ENCODE results near the gene KRTAP2-3.
"Not testable (repeated sequence)": the region's sequence is repeated elsewhere in the genome, so short reads cannot be mapped to it uniquely, and the experiment has no call there.

KRTAP2-3 gene

DNA sequence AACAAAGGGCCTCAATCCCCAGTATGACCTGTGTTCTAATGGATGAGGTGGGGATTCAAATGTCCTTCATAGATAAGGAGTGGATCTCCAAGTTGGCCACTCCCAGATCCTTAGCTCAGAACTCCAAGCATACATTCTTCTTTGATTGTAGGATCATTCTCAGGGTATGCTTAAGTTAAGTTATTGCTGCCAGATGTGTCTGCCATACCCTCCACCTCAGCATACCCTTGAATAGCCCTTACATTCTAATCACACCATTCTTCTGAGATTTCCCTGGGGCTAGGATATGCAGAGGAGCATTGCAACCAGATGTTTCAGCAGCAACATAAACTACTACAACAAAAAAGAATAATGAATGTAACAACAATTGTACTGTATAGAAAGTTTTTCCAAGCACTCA is 7.4 kb upstream of the KRTAP2-3 start:
- DNase-seq (ENCODE audit: low read depth in 2 of 2): no peak

DNA sequence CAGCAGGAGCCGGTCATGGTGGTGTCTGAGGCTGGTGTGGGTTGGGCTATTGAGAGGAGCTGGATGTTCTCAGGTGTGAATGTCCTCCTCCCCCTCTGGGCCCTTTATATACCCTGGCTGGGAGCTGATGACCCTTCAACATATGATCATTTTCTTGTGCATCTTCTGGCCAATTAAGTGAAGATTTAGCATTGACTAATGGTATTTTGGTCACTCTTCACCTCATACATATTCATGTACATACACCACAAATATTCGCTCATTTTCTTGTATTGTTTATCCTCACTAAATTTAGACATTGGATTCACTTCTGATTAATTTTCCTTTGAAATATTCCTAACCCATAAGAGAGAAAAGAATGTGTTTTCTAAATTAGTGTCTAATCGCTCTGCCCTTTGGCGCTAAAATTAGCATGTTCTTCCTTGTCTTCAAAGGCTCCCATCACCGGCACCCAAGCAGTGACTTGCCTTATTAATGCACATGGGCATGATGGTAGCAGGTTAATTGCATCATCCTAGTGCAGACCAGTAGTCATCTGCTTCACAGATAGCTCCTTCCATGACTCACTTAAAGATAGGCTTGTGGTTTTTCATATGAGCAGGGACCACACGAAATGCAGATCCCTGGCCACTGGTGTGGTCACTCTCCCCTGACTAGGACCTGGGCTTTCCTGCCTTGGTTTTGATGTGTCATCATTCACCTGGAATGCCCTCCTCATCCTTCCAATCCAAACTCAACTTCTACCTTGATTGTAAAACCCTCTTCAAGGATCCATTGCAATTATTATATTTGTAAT is 6.1 kb upstream of the KRTAP2-3 start, which contains the start of gene KRTAP2-4:
KRTAP2-4 (minus strand) TSS at position 51 of the 796 bp plus-strand sequence; CDS start at position 17, 34 bp downstream.
- DNase-seq (ENCODE audit: low read depth in 2 of 2): no peak

DNA sequence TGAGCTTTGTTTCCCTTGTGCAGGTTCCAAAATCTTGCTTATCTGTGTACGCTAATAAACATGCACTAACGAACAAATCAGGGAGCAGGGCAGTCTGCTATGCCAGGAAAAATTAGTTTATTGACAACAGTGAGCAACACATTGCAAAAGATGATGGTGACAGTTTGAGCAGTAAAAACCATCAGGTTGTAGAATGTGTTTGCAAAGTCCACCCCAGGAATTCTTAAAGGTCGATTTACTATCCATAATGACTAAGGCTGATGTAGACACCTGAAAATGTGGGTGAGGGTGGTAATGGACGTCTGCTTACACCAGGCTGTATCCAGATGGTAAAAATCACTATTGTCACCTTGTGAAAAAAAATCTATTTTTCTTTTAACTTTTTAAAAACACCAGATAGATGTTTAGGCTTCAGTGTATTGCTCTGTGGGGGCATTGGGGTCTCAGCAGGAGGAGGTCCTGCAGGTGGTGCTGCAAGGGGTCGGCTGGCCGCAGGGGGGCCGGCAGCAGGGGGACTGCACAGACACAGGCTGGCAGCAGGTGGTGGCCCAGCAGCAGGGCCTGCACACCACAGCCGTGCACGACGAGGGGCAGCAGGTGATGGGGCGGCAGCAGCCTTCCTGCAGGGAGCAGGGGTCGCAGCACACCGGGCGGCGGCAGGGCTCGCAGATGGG is 5.2 kb upstream of the KRTAP2-3 start:
- not testable (repeated sequence) for DNase-seq (ENCODE audit: low read depth in 2 of 2)

DNA sequence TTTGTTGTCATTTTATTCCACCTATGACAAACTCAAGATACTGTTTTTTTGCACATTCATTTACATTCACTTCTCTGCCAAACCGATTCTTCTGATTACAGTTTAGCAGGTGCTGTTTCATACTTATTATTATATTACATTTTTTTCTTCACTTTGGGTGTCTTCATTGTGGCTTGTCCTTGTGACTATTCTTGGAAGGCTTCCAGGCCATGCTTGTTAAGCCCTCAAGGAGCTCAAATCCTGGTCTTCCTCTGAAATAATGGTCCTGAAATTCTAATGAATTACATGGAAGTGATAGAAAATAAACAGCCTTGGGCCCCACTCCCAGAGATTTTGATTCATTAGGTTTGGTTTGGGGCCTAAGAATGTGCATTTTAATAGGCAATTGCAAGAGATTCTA is 4.4 kb upstream of the KRTAP2-3 start:
- DNase-seq (ENCODE audit: low read depth in 2 of 2): no peak

DNA sequence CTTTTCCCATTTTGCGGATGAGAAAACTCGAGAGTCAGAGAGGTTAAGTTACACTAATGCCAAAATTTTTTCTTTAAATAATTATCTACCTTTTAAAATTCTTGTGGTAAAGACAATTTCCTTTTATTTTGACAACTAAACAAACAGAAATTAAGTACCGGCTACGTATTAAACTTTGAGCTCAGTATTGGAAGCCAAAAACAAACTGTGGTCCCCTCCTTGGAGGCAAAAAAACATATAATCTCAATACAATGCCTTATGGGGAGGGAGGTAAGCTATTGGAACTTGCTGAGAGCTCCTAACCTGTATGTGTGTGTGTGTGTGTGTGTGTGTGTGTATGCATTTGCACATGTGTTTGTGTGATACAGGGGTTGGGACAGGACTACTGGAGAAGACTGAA is 3.5 kb upstream of the KRTAP2-3 start:
- no peak for DNase-seq (ENCODE audit: low read depth in 2 of 2)

DNA sequence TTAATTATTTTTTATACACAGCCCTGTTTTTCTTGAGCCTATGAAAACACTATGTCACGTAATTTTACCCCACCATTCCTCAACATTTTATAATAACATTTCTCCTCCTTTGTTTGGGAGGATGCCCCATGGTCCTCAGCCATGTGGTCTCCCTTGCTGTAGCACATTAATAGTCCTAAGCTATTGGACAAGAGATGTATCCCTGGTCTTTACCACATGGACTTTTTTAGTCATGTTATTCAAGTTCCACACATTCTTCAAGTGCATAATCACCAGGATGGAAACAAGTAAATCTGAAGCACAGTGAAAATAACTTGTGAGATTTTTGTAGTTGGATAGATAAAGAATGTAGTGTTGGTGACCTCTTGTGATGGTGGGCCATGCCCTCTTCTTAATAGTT is 2.0 kb upstream of the KRTAP2-3 start:
- no peak for DNase-seq (ENCODE audit: low read depth in 2 of 2)

DNA sequence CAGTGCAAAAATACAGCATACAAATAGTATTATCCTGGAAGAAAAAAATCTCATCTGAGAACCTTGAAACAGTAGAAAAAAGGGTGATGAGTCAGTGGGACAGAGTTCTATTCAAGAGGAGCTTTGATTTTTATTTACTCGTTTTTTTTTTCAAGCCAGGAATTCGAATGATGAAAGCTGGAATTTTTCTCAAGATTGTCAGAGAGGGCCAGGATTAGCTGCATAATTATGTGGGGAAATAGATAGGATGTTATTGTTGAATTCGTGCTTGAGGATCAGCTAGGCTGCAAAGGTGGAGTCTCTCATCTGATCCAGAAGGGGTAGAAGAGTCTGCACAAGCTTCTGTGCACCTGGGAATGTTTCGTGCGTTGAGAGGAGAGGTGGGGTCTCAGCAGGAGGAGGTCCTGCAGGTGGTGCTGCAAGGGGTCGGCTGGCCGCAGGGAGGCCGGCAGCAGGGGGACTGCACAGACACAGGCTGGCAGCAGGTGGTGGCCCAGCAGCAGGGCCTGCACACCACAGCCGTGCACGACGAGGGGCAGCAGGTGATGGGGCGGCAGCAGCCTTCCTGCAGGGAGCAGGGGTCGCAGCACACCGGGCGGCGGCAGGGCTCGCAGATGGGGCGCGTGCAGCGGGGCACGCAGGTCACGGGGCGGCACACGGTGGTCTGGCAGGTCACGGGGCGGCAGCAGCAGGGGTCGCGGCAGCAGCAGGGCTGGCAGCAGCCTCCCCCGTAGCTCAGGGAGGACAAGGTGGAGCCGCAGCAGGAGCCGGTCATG is 450 bp downstream of the KRTAP2-3 start:
- DNase-seq (ENCODE audit: low read depth in 2 of 2): not testable (repeated sequence)

DNA sequence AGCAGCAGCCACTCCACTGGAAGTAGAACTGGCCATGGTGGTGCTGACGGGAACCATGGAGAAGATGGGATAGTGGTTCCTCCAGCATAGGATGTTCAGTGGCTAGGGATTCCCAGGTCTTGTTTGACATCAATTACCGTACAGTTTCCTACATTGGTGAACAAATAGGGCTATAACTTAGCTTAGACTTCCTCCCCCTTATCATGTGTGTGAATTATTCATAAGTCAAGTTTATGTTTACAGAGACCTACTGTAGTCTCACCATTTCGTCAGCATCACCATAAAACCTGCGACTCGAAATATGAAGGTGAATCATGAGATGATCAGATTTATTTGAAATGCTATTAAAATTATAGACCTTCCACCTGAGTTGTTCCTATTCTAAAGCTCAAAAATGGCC is 1.2 kb downstream of the KRTAP2-3 start:
- no peak for DNase-seq (ENCODE audit: low read depth in 2 of 2)

DNA sequence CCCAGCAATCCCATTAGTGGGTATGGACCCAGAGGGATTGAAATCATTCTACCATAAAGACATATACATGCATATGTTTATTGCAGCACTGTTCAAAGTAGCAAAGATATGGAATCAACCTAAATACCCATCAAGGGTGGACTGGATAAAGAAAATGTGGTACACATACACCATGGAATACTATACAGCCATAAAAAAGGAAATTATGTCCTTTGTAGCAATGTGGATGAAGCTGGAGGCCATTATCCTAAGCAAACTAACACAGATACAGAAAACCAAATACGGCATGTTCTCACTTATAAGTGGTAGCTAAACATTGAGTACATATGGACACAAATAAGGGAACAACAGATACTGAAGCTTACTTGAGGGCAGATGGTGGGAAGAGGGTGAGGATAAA is 2.4 kb downstream of the KRTAP2-3 start:
- no peak for DNase-seq (ENCODE audit: low read depth in 2 of 2)

DNA sequence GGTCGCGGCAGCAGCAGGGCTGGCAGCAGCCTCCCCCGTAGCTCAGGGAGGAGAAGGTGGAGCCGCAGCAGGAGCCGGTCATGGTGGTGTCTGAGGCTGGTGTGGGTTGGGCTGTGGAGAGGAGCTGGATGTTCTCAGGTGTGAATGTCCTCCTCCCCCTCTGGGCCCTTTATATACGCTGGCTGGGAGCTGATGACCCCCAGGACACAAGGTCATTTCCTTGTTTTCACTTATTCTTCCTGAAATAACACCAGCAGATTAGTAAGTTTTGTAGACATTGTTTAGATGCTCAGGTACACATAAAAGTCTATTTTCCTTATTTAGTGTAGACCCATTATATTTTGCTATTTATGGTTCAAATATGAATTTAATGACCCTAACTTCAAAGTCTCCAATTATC is 4.8 kb downstream of the KRTAP2-3 start, which contains the start of gene KRTAP2-2:
KRTAP2-2 (minus strand) TSS at position 101 of the 400 bp plus-strand sequence; CDS start at position 82, 19 bp downstream.
- not testable (repeated sequence) for DNase-seq (ENCODE audit: low read depth in 2 of 2)

DNA sequence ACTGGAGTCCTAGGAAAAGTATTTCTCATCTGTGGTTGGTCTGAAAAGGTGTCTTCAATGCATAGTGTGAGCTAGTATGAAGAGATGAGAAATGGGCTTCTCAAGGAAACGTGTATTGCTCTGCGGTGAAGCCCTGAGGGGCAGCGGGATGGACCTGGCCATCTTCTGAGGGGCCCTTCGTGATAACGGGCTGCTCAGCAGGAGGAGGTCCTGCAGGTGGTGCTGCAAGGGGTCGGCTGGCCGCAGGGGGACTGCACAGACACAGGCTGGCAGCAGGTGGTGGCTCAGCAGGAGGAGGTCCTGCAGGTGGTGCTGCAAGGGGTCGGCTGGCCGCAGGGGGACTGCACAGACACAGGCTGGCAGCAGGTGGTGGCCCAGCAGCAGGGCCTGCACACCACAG is 5.4 kb downstream of the KRTAP2-3 start:
- not testable (repeated sequence) for DNase-seq (ENCODE audit: low read depth in 2 of 2)

DNA sequence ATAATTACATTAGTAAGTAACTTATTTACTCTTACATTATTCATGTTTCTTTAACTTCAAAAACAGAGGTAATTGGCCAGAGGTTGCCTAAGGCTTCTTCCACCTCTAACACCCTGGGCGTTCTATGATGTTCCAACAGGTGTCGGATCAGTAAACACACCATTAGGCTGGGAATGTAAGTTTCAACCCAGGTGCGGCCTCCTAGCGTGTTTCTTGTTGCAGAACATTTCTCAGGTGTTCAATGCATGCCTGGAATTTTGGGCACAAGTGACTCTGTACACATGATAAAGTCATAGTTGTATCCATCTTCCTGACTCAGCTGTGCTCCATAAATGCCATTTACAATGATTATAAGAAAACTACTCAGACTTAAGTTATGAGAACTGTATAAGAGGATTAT is 5.9 kb downstream of the KRTAP2-3 start:
- no peak for DNase-seq (ENCODE audit: low read depth in 2 of 2)

DNA sequence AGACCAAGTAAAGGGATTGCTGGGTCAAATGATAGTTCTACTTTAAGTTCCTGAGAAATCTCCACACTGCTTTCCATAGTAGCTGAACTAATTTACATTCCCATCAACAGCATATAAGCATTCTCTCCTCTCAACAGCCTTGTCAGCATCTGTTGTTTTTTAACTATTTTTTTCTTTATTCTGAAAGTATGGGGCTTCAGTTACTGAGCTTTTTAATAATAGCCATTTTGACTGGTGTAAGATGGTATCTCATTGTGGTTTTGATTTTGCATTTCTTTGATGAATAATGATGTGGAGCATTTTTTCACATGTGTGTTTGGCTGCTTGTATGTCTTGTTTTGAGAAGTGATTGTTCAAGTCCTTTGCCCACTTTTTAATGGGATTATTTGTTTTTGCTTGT is 7.3 kb downstream of the KRTAP2-3 start:
- no peak for DNase-seq (ENCODE audit: low read depth in 2 of 2)

DNA sequence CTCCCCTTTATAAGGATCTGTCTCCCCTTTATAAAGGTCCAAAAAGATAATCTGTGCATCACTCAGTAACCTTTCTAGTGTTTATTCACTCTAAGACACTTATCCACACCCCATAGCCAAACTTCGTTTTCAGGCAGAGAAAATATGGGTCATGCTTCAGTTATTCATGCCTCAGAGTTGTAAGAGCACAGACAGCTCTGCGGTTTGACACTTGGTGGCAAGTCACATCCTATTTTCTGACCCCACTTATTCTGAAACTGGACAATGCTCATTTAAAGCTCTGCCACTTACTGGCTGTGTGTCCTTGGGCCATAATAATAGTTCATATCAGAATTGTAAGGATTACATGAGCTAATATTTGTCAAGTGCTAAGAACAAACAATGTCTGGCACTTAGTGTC is 10.8 kb downstream of the KRTAP2-3 start:
- no peak for DNase-seq (ENCODE audit: low read depth in 2 of 2)

DNA sequence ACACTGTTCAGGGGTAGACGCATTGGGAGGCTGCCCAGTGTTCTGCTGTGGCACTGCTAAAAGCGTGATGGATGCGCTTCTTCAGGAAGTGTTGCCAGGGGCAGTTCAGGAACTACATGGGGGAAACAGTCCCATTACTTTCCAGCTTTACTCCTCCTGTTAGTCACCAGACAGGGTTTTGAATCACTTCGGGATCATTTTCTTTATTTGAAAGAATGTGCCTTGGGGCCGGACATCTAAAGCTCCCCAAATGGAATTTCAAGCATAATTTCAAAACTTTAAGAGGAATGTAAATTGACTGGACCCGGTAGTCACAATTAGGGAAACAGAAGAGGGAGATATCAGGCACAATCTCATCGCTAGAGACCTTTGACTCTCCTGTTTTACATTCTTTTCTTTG is 11.5 kb downstream of the KRTAP2-3 start:
- DNase-seq (ENCODE audit: low read depth in 2 of 2): no peak

DNA sequence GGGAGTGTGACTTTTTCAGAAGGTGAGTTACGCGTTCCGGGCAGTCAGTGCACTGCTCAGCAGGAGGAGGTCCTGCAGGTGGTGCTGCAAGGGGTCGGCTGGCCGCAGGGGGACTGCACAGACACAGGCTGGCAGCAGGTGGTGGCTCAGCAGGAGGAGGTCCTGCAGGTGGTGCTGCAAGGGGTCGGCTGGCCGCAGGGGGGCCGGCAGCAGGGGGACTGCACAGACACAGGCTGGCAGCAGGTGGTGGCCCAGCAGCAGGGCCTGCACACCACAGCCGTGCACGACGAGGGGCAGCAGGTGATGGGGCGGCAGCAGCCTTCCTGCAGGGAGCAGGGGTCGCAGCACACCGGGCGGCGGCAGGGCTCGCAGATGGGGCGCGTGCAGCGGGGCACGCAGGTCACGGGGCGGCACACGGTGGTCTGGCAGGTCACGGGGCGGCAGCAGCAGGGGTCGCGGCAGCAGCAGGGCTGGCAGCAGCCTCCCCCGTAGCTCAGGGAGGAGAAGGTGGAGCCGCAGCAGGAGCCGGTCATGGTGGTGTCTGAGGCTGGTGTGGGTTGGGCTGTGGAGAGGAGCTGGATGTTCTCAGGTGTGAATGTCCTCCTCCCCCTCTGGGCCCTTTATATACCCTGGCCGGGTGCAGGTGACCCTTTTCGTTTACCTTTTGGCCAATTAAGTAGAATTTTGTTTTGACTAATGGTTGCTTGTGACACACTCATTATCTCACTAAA is 13.0 kb downstream of the KRTAP2-3 start, which contains the start of gene KRTAP2-1:
KRTAP2-1 (minus strand) TSS at position 582 of the 731 bp plus-strand sequence; CDS start at position 533, 49 bp downstream.
- not testable (repeated sequence) for DNase-seq (ENCODE audit: low read depth in 2 of 2)

DNA sequence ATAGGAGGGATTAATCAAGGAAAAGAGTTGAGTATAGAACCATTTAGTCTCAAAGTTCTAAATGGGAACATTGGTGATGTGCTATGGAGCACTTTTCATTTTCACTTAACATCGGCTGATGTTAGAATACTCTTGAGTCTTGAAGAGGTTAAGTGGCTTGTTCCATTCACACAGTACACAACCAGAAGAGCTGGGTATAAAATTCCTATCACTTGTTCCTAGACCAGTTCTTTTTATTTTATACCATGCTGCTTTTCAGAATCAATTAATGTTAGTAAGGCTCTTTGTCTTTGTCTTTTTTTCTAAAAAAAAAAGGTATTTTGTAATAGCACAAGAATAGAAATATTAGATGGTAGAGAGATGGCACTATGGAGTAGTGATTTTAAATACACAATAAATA is 17.0 kb downstream of the KRTAP2-3 start:
- DNase-seq (ENCODE audit: low read depth in 2 of 2): no peak

DNA sequence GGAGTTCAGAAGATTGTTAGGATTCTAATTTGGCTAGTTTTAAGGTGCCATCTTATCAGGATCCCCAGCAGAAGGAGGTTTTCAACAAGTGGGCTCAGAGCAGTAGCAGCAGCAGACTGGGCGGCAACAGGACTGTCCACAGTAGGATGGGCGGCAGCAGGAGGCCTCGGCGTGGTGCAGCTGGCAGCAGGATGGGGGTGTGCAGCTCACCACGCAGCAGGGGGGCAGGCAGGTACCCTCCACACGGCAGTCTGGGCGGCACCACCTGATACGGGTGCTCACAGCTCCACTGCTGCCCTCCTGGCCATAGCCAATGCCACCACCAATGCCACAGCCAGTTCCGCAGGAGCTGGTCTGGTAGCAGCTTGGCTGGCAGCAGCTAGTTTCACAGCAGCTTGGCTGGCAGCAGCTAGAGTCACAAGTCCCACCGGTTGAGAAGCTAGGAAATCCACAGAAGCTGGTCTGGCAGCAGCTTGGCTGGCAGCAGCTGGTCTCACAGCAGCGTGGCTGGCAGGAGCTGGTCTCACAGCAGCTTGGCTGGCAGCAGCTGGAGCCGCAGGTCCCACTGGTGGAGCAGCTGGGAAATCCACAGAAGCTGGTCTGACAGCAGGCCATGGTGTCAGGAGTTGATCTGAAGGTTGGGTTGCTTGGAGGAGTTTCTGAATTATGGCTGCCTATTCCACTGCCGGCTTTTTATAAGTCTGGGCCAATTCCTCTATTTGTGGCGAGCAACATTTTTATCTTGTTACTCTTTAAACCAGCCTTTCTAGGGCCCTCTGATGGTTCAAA is 18.9 kb downstream of the KRTAP2-3 start, which contains the start of gene KRTAP1-1:
KRTAP1-1 (minus strand) TSS at position 668 of the 789 bp plus-strand sequence; CDS start at position 615, 53 bp downstream.
- DNase-seq (ENCODE audit: low read depth in 2 of 2): not testable (repeated sequence)

DNA sequence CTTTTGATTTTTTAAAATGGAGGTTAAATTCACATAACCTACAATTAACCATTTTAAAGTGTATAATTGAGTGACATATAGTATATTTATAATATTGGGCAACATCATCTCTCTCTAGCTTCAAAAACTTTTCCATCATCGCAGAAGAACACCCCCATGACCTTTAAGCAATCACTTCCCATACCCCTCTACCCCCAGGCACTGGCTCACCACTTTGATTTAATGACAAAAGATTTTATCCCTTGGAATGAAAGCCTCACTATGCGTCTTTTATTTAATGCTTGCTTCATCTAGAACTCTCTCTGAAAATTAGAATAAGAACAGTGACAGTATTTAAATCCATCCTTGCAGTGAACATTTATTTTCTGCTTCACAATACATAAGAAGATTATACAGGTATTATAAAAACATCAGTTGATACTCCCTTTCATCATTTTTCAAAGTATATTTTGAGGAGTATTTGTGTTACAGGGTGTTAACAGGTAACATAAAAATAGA is 22.0 kb downstream of the KRTAP2-3 start:
- no peak for DNase-seq (ENCODE audit: low read depth in 2 of 2)

DNA sequence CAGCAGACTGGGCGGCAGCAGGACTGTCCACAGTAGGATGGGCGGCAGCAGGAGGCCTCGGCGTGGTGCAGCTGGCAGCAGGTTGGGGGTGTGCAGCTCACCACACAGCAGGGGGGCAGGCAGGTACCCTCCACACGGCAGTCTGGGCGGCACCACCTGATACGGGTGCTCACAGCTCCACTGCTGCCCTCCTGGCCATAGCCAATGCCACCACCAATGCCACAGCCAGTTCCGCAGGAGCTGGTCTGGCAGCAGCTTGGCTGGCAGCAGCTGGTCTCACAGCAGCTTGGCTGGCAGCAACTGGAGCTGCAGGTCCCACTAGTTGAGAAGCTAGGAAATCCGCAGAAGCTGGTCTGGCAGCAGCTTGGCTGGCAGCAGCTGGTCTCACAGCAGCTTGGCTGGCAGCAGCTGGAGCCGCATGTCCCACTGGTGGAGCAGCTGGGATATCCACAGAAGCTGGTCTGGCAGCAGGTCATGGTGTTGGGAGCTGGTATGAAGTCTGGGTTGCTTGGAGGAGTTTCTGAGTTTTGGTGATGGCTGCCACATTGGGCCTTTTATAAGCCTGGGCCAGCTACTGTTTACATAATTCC is 25.5 kb downstream of the KRTAP2-3 start, which contains the start of gene KRTAP1-3:
KRTAP1-3 (minus strand) TSS at position 529 of the 590 bp plus-strand sequence; CDS start at position 476, 53 bp downstream.
- DNase-seq (ENCODE audit: low read depth in 2 of 2): not testable (repeated sequence)

Measured in stimulated activated CD8-positive, alpha-beta memory T cell treated with anti-CD3 and anti-CD28 coated beads, Interleukin-2, amount 100 ng/mL, for 1 hour (primary cell).